T-helper 17 cell (primary cell): ENCODE results near the gene RBMS3. TPM values are rescaled to one million over a fixed set of nuclear protein-coding genes. Genes with fewer than 3 reads are reported as not detected.

Experiments
- ATAC-seq: fragments of 150-1000 bp; cut with Tn5 transposase; 2 replicates; pipeline ENCODE4 v1.10.0; 2021; ENCODE audit warnings: mild to moderate bottlenecking, moderate library complexity
- DNase-seq, 3 donors: peaks; one replicate each; pipeline versions ENCODE4 v3.0.0 to v3.0.0-alpha.2; 2020 to 2021
- H3K9me3 ChIP-seq: one replicate; pipeline ENCODE4 v1.7.0; 2013; ENCODE audit warnings: low read length, mild to moderate bottlenecking; ENCODE audit not compliant: control insufficient read depth, poor library complexity, severe bottlenecking
- H3K27ac Mint-ChIP-seq: one replicate; pipeline ENCODE4 v1.8.0; 2022; ENCODE audit warnings: mild to moderate bottlenecking, moderate library complexity, mixed read lengths
- H3K27me3 Mint-ChIP-seq: one replicate; pipeline ENCODE4 v1.8.0; 2022; ENCODE audit warnings: mixed read lengths
- H3K36me3 Mint-ChIP-seq: one replicate; pipeline ENCODE4 v1.8.0; 2022; ENCODE audit warnings: low read depth, mixed read lengths
- H3K4me1 Mint-ChIP-seq: one replicate; pipeline ENCODE4 v1.8.0; 2022; ENCODE audit warnings: mild to moderate bottlenecking, mixed read lengths
- H3K4me3 Mint-ChIP-seq: one replicate; pipeline ENCODE4 v1.8.0; 2022; ENCODE audit warnings: mild to moderate bottlenecking, moderate library complexity, mixed read lengths
- total RNA-seq, 4 donors: library from RNA in 2 of 4; stranded (reverse) in 2 of 4; gene quantifications; one replicate each; pipeline ENCODE4 v1.2.3 and lab custom pipeline; 2022 to 2026

The RBMS3 gene
- total RNA-seq, 2 donors from 2014 or later: 0.37 to 1.7 TPM

DNA sequence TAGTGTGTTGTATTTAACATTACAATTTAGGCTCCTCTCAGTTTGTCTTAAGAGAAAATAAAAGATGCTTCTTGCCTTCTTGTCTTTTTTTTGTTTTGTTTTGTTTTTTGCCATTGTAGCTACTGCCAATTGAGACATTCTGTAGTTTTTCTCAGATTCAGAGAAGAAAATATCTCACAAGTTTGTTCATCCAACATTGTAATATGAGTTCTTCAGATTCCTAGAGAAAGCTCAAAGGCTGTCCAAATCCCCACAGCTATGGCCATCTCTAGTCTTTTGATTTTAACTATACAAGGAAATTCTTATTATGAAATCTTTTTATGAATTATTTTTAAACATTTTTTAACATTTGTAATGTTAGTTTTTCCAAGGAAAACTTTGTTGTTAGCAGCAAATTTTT, 264.7 kb downstream of the RBMS3 start:
- Mint-ChIP-seq H3K27ac (no peak overlapping the region), H3K4me1 (no peaks in the 10 kb centered on the region), H3K27me3 (no peaks in the 10 kb centered on the region), H3K36me3 (no peaks in the 10 kb centered on the region), H3K4me3 (no peak overlapping the region)
- DNase-seq (no peak), ATAC-seq (no peak)
- no peaks in the 10 kb centered on the region for H3K9me3 ChIP-seq

DNA sequence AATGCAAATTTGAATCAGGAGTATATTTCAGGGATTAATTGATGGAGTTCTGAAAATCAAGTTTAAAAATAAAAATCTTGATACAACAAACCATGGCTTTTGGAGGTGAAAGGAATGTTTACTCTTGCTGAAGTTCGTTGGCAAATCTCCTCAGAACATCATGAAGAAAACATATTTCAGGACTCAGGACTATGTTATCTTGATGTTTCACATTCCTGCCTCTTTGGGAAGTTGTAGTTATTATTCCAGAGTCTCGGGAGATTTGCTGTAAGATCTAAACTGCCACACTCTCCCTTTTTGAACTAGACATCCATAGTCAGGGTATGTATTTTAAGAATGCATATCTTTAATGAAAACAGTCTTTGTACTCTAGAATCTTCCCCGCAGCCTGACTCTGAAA, 271.2 kb downstream of the RBMS3 start:
- no peaks in the 10 kb centered on the region for H3K9me3 ChIP-seq
- Mint-ChIP-seq H3K27ac (no peak overlapping the region), H3K4me3 (no peak overlapping the region), H3K36me3 (no peaks in the 10 kb centered on the region), H3K27me3 (no peaks in the 10 kb centered on the region), H3K4me1 (no peaks in the 10 kb centered on the region)
- no peak for DNase-seq
- ATAC-seq: no peak

DNA sequence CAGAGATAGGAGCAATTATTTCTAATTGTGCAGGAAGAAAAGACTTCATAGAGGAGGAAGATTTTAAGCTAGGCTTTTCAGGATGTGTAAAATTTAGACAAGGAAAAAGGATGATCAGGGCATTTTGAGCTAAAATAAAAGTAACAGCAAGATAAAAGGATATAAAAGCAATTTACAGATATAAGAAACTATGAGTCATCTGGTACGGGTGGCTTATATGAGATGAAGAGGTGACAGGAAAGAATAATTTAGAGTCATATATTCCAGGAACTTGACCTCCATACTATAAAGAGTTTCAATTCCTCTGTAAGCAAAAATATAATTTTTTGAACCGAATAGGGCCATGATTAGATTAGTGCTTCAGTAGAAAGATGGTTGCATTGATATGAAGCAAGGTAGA, 273.7 kb downstream of the RBMS3 start:
- no peak for DNase-seq
- H3K4me1 Mint-ChIP-seq: no peaks in the 10 kb centered on the region
- no peaks in the 10 kb centered on the region for H3K9me3 ChIP-seq
- no peaks in the 10 kb centered on the region for H3K36me3 Mint-ChIP-seq
- no peak for ATAC-seq
- no peaks in the 10 kb centered on the region for H3K27me3 Mint-ChIP-seq
- H3K4me3 Mint-ChIP-seq: no peak overlapping the region
- H3K27ac Mint-ChIP-seq: no peak overlapping the region

GRCh38 chr3:29555590-29555989, 274.7 kb downstream of the RBMS3 start:
- Mint-ChIP-seq H3K4me1 (no peaks in the 10 kb centered on the region), H3K27me3 (no peaks in the 10 kb centered on the region), H3K36me3 (no peaks in the 10 kb centered on the region), H3K4me3 (no peak overlapping the region), H3K27ac (no peak overlapping the region)
- ATAC-seq (no peak), DNase-seq (no peak)
- H3K9me3 ChIP-seq: no peaks in the 10 kb centered on the region

- no peak overlapping the region for H3K27ac Mint-ChIP-seq
- no peaks in the 10 kb centered on the region for H3K27me3 Mint-ChIP-seq
- H3K4me3 Mint-ChIP-seq: no peak overlapping the region
- no peak for ATAC-seq
- H3K4me1 Mint-ChIP-seq: no peaks in the 10 kb centered on the region
- DNase-seq: no peak
- H3K36me3 Mint-ChIP-seq: no peaks in the 10 kb centered on the region
- H3K9me3 ChIP-seq: no peaks in the 10 kb centered on the region
Measured at GRCh38 chr3:29557186-29557585, 276.3 kb downstream of the RBMS3 start.

DNA sequence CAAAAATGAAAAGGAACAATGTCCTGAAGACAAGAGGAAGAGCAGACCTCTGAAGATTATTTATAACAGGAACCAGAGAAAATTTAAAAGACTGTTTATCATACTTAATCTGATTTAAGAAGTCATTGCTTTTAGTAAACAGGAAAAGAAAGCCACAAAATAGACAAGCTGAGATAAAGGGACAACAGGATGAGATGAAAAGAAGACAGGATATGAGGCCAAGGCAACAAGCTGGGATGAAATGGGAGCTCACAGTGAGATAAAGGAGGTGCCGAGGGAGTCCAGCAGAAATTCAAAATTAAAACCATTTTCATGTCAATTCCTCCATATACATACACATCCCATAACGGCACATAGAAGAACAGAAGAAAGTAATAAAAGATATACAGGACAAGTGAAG, 277.0 kb downstream of the RBMS3 start:
- H3K27me3 Mint-ChIP-seq: no peaks in the 10 kb centered on the region
- H3K4me3 Mint-ChIP-seq: no peak overlapping the region
- DNase-seq (no peak), ATAC-seq (no peak)
- H3K36me3 Mint-ChIP-seq: no peaks in the 10 kb centered on the region
- H3K9me3 ChIP-seq: no peaks in the 10 kb centered on the region
- no peaks in the 10 kb centered on the region for H3K4me1 Mint-ChIP-seq
- H3K27ac Mint-ChIP-seq: no peak overlapping the region

DNA sequence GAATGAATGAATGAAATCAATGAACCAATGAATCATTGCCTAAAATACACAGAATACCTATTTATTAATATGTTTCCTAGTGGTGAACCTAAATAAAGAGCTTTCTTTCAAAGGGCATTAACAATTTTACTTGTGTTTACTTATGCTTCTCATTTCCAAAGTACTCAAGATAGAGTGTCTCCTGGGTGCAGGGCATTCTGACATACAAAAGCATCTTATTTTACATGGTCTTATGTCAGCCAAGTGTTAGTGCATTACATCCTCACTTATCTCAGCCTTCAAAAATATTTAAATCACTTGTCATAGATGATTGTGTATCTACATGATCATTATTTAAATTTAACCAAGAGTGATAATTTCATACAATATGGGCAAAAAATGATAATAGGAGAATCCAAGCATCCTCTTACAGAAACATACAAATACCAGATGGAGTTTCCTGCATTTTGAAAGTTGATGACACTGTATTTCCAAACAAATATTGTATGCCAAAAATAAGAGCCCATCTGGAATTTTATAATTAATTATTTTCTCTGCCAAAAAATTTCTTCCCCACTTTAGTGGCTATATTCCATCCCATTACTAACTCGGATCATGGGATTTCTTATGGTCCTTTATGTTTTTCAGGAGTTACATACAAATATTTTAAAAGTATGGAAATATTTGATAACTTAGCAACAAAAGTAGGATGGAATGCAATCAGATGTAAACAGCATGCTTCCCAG, 279.0 kb downstream of the RBMS3 start:
- Mint-ChIP-seq H3K4me3 (no peak overlapping the region), H3K27me3 (no peaks in the 10 kb centered on the region), H3K4me1 (no peaks in the 10 kb centered on the region), H3K36me3 (no peaks in the 10 kb centered on the region), H3K27ac (no peak overlapping the region)
- DNase-seq (no peak), ATAC-seq (no peak)
- no peaks in the 10 kb centered on the region for H3K9me3 ChIP-seq

- Mint-ChIP-seq H3K27ac (no peak overlapping the region), H3K36me3 (no peaks in the 10 kb centered on the region), H3K27me3 (no peaks in the 10 kb centered on the region), H3K4me3 (no peak overlapping the region), H3K4me1 (no peaks in the 10 kb centered on the region)
- H3K9me3 ChIP-seq: no peaks in the 10 kb centered on the region
- no peak for ATAC-seq
- DNase-seq: no peak
Measured at GRCh38 chr3:29561651-29562149, 280.8 kb downstream of the RBMS3 start.

GRCh38 chr3:29565236-29565635, 284.4 kb downstream of the RBMS3 start:
- H3K4me3 Mint-ChIP-seq: no peak overlapping the region
- H3K36me3 Mint-ChIP-seq: no peaks in the 10 kb centered on the region
- H3K27me3 Mint-ChIP-seq: no peaks in the 10 kb centered on the region
- ATAC-seq: no peak
- no peaks in the 10 kb centered on the region for H3K4me1 Mint-ChIP-seq
- no peak for DNase-seq
- no peak overlapping the region for H3K27ac Mint-ChIP-seq
- H3K9me3 ChIP-seq: no peaks in the 10 kb centered on the region

GRCh38 chr3:29567501-29567900, 286.6 kb downstream of the RBMS3 start:
- no peaks in the 10 kb centered on the region for H3K27me3 Mint-ChIP-seq
- no peaks in the 10 kb centered on the region for H3K9me3 ChIP-seq
- no peak overlapping the region for H3K27ac Mint-ChIP-seq
- ATAC-seq: no peak
- no peaks in the 10 kb centered on the region for H3K4me1 Mint-ChIP-seq
- DNase-seq: no peak
- H3K4me3 Mint-ChIP-seq: no peak overlapping the region
- no peaks in the 10 kb centered on the region for H3K36me3 Mint-ChIP-seq

DNA sequence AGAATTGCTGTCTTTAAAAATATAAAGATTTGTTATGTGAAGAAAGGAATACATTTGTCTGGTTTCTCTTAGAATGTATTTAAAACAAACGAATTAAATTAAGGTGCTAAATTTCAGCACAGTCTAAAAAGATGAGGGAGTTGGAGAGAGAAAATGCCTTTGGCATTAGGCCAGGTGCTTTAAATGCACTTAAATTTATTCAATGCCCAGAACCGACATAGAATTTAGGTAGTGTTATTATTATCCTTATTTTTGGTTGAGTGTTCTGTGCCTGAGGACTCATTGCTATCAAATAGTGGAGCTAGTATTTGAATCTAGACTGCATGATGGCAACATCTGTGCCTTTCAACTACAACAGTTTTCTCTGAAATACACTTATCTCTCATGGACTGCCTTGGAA, 287.5 kb downstream of the RBMS3 start:
- H3K27me3 Mint-ChIP-seq: no peaks in the 10 kb centered on the region
- H3K4me1 Mint-ChIP-seq: no peaks in the 10 kb centered on the region
- ATAC-seq (no peak), DNase-seq (no peak)
- H3K4me3 Mint-ChIP-seq: no peak overlapping the region
- H3K9me3 ChIP-seq: no peaks in the 10 kb centered on the region
- H3K27ac Mint-ChIP-seq: no peak overlapping the region
- H3K36me3 Mint-ChIP-seq: no peaks in the 10 kb centered on the region

GRCh38 chr3:29576181-29576580, 295.3 kb downstream of the RBMS3 start:
- DNase-seq: no peak
- Mint-ChIP-seq H3K27me3 (no peaks in the 10 kb centered on the region), H3K27ac (no peak overlapping the region), H3K4me3 (no peak overlapping the region), H3K36me3 (no peaks in the 10 kb centered on the region), H3K4me1 (no peaks in the 10 kb centered on the region)
- H3K9me3 ChIP-seq: peaks cover 2% of the 10 kb centered on the region
- no peak for ATAC-seq

DNA sequence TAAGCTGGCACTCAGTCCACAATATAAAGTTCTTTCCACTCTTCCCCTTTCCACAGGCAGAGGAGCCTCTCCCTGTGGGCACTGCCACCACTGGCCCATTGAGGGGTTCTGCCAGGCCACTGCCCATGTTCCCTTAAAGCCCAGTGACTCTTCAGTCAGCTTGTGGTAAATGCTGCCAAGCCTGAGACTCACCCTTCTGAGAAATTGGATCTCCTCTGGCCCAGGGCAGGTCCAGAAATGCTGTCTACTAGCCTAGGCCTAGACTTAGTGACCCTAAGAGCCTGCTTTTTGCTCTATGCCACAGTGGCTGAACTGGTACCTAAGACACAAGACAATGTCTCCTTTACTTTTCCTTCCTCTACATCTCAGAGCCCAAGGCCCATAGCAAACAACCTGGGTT, 295.8 kb downstream of the RBMS3 start:
- no peak overlapping the region for H3K4me3 Mint-ChIP-seq
- H3K36me3 Mint-ChIP-seq: no peaks in the 10 kb centered on the region
- no peak overlapping the region for H3K27ac Mint-ChIP-seq
- ATAC-seq (no peak), DNase-seq (no peak)
- H3K9me3 ChIP-seq: peaks cover 2% of the 10 kb centered on the region
- H3K4me1 Mint-ChIP-seq: no peaks in the 10 kb centered on the region
- H3K27me3 Mint-ChIP-seq: no peaks in the 10 kb centered on the region

- no peak overlapping the region for H3K27ac Mint-ChIP-seq
- H3K4me1 Mint-ChIP-seq: no peaks in the 10 kb centered on the region
- H3K9me3 ChIP-seq: peaks cover 2% of the 10 kb centered on the region
- no peaks in the 10 kb centered on the region for H3K27me3 Mint-ChIP-seq
- H3K36me3 Mint-ChIP-seq: no peaks in the 10 kb centered on the region
- no peak for ATAC-seq
- H3K4me3 Mint-ChIP-seq: no peak overlapping the region
- no peak for DNase-seq
Measured at GRCh38 chr3:29577250-29577649, 296.4 kb downstream of the RBMS3 start.
